CD4-positive, alpha-beta T cell treated with Interferon alpha-2 for 1 hour (primary cell): ENCODE data around the gene CAND1.
"Not testable (repeated sequence)": the region's sequence is repeated elsewhere in the genome, so short reads cannot be mapped to it uniquely, and the experiment has no call there.

Experiments used
- DNase-seq, 2 donors: peaks; one replicate each; pipeline ENCODE4 v3.0.0-alpha.2; 2020 to 2022

The CAND1 gene

GRCh38 chr12:67284561-67284960 is 15.4 kb downstream of the CAND1 start:
- no peak for DNase-seq

GRCh38 chr12:67286257-67286656 is 17.1 kb downstream of the CAND1 start:
- no peak for DNase-seq

- DNase-seq: no peak
These were observed 18.2 kb downstream of the CAND1 start for GRCh38 chr12:67287311-67287710.

- no peak for DNase-seq
These were observed 19.4 kb downstream of the CAND1 start for GRCh38 chr12:67288561-67288960.

GRCh38 chr12:67290378-67290777 is 21.2 kb downstream of the CAND1 start:
- no peak for DNase-seq

GRCh38 chr12:67299526-67299925 is 30.4 kb downstream of the CAND1 start:
- no peak for DNase-seq

GRCh38 chr12:67299926-67300325 is 30.8 kb downstream of the CAND1 start:
- no peak for DNase-seq

GRCh38 chr12:67302162-67302561 is 33.0 kb downstream of the CAND1 start:
- DNase-seq: no peak

GRCh38 chr12:67305544-67305943 is 36.4 kb downstream of the CAND1 start:
- no peak for DNase-seq

GRCh38 chr12:67306712-67307111 is 37.6 kb downstream of the CAND1 start:
- DNase-seq: no peak

GRCh38 chr12:67315661-67316060 is 46.5 kb downstream of the CAND1 start:
- no peak for DNase-seq

- no peak for DNase-seq
These were observed 49.6 kb downstream of the CAND1 start for GRCh38 chr12:67318786-67319185.

- no peak for DNase-seq
These were observed 50.8 kb downstream of the CAND1 start for GRCh38 chr12:67319936-67320335.

GRCh38 chr12:67320614-67321295 is 51.6 kb downstream of the CAND1 start:
- DNase-seq: no peak

- DNase-seq: no peak
These were observed 53.4 kb downstream of the CAND1 start for GRCh38 chr12:67322580-67322979.

- DNase-seq: no peak
These were observed 53.8 kb downstream of the CAND1 start for GRCh38 chr12:67323007-67323406.

- no peak for DNase-seq
These were observed 57.5 kb downstream of the CAND1 start for GRCh38 chr12:67326637-67327036.

- DNase-seq: no peak
These were observed 58.3 kb downstream of the CAND1 start for GRCh38 chr12:67327466-67327865.

GRCh38 chr12:67331123-67331522 is 62.0 kb downstream of the CAND1 start:
- no peak for DNase-seq

- no peak for DNase-seq
These were observed 62.7 kb downstream of the CAND1 start for GRCh38 chr12:67331828-67332227.

GRCh38 chr12:67333649-67334048 is 64.5 kb downstream of the CAND1 start:
- DNase-seq: no peak

- no peak for DNase-seq
These were observed 69.3 kb downstream of the CAND1 start for GRCh38 chr12:67338426-67338825.

- no peak for DNase-seq
These were observed 70.4 kb downstream of the CAND1 start for GRCh38 chr12:67339530-67339929.

- not testable (repeated sequence) for DNase-seq
These were observed 71.9 kb downstream of the CAND1 start for GRCh38 chr12:67341086-67341485.

GRCh38 chr12:67344979-67345710 is 76.0 kb downstream of the CAND1 start:
- DNase-seq: no peak
